ENCODE measurements around the gene CACNA2D3.

CACNA2D3 gene

DNA sequence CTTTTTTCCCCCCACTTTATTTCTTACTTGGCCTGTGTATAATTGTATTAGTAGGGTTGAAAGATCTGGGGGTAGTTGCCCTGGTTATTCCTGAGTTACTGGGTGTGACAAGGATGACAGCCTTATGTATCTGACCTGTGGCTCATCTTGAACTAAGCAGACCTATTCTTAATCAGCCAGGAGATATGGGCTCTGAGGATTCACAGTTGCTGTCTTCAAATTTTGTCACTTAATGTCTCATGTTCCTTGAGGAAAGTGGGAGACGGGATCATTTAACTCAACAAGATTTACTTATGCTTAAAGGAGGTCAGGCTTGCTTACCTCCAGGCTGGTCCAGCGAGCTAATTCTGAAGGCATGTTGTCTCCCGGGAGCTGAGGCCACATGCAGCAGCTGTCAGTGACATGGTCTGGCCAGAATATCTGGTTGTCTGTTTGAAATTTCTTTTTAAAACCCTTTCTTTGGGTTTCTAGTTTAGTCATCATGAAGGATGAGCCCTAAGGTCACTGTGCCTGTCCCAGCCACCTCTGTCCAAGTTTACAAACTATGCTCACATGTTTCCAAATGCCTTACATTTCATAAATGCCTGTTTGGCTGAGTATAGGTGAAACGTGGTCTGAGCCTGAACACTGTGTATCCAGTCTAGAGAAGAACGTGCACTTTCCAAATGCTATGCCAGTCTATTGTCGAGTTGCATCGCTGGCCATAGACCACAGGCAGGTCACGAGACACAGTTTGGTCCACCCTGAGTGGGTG lies 778.7 kb downstream of the CACNA2D3 start:
- no peak for DNase-seq

DNA sequence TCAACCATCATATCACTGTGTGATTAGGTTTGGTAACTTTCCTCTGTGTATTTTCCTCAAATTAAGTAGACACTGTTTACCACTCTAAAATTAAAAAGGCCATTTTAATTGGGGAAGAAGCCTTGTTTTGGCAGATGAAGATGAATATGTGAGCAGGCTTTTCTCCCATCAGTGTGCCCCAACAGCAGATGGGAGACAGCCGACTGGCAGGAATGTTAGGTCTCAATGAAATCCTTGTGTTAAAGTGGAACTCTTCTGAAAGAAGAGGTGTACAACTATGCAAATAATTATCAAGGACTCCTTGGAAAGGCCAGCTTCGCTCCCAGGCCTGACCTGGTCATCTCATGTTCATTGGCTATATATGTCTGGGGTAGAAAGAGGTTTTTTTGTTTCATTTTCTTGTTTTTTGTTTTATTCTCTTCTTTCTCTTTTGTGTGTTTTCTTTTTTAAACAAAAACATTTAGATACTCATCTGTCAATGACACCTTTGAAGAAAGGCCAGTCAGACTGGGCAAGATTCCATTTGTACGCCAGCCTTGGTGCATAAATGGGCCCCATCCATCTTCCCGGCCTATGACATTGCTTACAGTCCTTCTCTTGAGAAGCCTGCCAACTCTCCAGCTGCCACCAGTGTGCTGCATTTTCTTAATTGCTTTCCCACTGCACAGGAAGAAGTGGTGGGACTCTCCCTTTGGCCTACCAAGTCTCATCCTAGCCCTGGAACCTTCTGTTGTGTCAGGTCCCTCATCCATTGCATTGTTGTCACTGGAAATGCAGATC lies 779.7 kb downstream of the CACNA2D3 start:
- no peak for DNase-seq

DNA sequence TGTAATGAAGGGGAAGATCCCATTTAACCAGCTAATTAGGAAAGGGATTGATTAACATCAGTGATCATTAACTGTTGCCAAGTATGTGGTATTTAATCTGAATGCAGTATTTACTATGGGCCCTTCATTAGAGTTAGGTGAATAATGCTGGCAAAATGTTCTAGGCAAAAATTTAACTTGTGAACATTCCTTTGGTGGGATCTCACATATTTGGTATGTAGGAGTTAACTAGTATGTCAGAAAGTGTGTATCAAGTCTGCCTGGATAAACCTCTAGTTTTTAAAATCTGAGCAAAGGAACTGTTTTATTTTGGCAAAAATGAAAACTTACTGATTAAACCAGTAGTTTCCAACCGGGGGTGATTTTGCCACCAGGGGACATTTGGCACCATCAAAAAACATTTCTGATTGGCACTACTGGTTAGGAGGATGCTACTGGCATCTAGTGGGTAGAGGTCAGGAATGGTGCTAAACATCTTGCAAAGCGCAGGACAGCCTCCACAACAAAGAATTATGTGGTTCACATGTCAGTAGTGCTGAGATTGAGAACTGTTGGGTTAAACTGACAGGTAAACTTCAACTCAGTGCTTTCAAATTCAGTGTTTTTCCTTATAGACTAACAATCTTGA lies 783.0 kb downstream of the CACNA2D3 start:
- no peak for DNase-seq

DNA sequence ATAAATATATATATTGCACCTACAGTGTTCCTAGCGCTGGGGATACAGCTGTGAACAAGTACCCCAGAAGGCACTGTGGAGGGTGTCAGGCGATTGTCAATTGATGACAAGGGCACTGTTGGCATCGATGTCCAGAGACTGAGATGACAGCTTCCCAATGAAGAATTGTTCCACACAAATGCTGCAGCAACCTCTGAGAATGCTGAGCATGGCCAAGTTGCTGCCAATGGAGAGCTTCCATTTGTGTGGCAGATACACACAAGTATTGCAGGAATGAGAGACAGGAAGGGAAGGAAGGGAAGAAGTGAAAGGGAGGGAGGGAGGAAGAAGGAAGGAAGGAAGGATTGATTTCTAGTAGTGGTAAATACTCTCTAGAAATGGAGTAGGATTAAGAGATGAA lies 783.6 kb downstream of the CACNA2D3 start:
- DNase-seq = no peak

DNA sequence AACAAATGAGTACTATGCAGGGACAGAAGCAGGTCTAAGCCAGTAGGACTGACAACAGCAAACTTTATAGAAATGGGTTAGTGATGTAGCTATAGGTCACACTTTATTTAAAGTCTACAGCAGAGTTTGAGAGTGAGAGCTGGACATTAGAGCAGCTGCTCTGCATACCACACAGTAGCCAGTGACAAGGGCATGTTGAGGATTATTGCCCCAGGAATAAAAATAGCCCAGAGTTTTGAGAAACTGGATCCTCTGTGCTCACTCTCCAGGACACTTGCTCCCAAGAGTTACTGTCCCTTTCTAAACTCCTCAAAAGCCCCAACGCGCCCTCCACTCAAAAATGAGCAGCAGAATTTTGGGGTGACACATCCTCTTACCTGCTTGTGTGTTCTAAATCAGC lies 784.4 kb downstream of the CACNA2D3 start:
- no peak for DNase-seq

DNA sequence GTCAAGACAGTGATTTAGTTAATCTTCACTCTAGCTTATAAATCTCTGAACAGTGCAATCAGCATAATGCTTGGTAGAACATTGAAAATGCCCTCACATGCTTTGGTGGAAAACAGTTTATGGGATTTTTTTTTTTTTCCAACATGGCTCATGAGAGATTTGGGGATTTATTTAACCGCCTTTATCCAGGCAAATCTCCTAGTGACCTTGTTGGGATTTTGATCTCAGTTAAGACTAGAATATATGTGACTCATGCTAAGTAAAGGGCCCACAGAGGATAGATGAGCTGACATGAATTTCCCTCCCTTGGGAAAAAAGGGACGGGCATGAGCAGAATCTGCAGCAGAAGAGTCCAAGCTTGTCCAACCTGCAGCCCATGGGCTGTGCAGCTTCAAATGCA lies 786.8 kb downstream of the CACNA2D3 start:
- DNase-seq = no peak

DNA sequence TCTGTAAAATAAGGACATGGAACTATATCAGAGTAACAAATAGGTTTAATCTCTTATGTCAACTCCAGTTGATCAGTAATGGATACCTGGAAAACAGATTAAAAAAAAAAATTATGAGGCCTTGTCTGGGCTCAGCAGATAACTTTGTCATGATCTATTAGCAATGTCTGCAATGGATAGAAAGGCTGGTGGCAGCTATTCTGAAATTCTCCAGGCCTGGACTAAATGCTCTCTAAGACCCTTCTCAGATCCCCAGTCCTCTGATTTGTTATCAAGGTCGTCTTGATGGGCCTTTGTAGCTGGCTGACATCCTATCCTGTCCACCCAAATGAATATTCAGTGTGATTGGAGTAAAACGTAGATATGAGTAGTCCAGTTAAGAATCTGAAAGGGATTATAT lies 791.8 kb downstream of the CACNA2D3 start:
- no peak for DNase-seq

DNA sequence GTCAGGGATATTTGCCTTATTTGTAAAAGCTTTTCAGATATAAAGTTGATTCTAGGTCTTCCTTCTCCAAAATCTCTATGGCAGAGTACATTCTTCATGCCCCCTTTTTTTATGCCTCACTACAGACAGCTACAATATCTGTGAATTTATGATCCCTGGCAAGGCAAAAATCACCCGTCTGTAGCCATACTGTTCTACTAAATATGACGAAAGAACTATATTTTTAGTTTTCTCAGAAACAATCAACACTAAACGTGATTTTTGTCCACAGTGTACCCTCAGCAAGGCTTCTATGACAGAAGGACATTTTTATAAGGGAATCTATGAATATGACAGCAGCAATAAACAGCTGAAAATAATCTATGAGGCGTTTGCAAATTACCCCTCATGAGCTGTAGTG lies 792.8 kb downstream of the CACNA2D3 start:
- DNase-seq = no peak

DNA sequence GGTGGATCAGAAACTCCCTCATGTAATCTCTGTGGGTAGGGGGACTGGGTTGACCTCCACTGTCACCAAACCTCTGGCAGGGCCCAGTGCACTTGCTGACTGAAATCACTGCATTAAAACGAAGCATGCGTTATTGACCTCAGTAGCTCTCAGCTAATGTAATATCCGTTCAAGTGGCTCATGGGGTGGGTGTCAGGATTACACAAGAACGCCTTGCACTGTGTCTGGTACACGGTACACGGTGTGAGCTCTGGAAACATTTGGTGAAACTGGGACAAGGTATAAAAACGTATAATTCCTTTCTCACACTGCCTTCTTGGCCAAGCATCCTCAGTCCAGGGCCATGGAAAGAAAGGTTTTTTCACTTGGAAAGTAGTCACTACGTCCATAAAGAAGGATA lies 793.6 kb downstream of the CACNA2D3 start:
- no peak for DNase-seq

DNA sequence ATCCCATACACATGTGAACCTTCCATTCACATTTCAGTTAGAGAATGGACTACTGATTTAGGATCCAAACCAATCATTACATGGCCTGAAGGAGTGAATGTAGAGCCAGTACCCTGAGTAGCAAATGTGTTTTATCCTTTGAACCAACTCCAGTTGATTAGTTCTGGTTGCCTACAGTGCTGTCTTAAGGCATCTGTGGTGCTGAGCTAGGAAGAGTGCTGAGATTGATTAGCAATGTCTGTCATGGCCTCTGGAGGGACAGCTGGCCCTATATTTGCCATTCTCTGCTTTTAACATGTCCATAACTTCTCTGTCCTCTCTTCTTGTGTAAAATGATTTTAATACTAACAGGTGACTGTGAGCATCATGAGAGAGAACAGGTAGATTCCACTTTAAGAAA lies 794.4 kb downstream of the CACNA2D3 start:
- no peak for DNase-seq

DNA sequence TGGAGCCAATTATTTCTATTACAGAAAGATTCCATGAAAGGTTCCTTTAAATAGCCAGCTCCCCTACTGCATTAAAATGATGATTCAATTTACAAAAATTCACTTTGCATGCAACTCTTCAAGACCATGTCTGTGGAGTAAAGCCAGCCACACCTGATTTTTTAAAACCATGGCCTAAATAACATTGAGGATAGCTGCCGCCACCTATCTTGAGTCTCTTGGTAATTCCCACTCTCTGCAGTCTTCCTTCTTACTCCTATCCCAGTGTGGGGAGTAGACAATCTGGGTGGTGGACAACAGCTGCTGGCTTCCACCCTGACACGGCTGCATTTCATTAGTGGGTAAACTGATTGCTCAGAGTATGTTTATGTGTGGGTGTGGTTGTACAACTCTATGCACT lies 794.8 kb downstream of the CACNA2D3 start:
- no peak for DNase-seq

DNA sequence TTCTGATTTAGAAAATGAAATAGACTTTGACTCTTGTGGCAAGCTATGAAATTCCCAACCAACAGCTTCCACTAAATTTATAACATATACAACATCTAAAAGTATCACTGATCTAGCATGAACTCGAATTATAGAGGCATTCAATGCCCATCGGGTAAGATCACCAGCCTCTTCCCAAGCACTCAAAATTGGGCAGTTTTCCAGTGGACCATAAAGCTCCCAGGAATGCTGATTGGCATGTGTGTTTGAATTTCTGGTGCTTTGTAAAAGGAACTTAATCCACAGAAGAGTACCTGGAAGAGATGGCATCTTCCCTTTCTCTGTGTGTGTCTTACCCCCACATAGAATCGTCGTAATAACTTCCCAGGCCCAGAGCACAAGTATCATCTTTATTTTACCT lies 795.5 kb downstream of the CACNA2D3 start:
- no peak for DNase-seq

DNA sequence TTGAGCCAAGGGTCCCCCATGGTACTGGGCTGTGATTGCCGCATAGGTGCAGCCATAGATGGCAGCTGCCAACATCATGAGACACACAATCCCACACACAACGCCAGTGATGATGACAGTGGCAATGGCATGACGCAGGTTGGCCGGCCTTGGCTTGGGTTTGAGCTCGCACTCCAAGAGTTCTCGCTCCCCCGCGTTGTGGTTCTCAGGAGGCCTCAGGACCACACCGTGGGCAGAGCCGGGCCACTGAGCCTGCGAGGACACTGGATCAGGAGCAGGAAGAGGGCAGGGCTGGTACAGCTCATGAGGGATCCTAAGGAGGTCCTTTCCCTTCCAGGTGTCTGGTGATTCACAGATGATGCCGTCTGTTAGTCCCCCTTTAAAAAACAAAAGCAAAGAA lies 796.2 kb downstream of the CACNA2D3 start:
- no peak for DNase-seq

DNA sequence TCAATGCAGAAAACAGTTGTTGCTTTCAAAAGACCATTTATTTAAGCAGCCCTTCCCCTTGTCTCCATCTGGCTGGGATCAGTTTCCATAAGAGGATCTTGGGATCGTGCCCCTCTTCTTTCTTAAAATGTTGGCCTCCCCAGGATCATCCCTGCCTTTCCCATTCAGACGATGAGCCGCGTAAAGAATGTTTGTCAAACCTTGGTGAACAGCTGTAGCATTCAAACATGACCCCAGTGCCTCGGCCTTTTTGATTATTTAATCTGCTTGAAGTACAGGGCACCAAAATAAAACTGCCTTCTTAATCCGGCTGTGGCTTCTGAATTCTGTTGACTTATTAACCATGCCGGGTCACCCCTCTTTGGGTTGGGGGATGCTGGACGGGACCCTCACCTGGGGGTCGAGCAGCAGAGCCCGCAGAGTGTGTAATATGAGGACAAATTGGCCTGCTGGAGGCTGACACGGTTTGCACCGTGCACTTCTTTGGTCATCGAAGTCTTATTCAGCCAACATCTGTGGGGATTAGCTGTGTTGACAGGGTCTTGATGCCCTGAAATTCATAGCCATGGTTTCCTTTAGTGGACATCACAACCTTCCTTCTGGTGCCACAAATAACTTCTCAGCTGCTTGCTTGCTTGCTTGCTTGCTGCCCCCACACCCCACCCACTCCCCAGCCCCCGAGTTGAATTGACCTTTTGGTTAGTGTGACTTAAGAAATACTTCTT lies 805.9 kb downstream of the CACNA2D3 start, which contains the start of gene LRTM1:
Gene LRTM1, minus strand, starts transcription at position 14 of the 725 bp plus-strand sequence. CDS start 148 bp downstream, outside the sequence.
- no peak for DNase-seq

DNA sequence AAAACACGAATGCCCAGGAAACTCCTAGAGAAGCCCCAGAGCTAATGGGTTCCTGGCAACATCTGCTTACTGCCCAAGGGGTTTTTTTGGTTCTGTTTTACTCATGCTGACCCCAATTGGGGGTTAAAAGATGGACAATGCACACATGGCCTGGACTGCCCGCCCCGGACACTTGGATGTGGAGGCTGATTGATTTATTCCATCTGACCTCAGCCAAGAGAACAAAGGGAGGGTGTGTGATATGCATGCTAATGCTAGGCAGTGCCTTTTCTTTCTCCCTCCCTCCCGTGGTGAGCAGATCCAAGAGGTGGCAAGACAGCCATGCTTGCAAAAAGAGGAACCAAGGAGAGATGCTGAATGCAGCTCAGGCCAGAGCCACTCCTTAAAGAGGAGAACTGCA lies 808.8 kb downstream of the CACNA2D3 start:
- DNase-seq = no peak

DNA sequence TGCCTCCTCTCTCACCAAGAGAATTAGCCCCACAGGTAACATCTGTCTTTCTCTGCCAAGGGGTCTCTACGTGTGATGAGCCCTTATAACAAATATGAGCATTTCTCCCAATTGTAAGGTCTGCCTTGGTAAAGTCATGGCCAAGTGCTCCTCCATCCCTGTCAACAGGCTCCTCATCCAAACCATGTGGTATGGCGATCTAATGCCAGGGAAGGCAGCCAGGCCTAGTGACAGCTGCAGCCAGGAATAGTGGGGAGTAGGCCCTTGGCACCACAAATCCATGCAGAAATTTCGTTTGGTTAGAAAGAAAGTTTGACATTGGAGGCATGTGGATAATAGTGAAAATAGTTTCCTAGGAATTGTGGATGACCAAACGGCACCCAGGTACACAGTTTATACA lies 810.3 kb downstream of the CACNA2D3 start:
- no peak for DNase-seq

DNA sequence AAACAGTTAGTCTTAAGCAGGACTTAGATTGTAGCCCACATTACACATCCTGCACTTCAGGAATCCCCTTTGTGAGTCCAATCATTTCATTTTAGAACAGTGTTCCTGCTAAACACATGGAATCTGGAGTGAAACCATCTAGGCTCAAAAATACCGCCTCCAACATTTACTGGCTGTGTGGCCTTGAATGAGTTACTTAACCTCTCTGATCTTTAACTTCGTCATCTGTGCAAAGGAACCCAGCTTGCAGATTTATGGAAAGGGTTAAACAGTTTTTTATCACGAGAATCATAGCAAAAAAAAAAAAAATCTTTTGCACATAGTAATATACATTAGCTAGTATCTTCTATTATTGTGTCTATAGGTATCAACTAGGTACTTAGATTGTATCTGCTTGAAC lies 813.5 kb downstream of the CACNA2D3 start:
- no peak for DNase-seq

DNA sequence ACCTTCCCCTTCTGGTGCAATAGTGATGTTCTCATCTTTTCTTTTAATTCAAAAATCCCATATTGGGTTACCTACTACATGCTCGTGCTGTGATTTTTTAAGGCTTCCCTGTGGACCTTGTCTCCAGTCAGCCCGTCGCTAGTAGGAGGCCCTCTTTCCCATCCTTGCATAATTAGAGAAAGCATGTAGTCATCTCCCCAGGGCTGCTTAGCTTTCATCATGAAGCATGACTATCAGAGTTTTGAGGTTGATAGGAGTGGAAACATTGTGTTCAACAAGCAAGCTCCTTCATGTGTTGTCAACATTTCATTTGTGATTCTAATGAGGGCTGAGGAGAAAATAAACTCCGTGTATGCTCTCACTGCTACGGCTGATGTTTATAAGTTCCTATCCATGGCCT lies 814.2 kb downstream of the CACNA2D3 start:
- no peak for DNase-seq

DNA sequence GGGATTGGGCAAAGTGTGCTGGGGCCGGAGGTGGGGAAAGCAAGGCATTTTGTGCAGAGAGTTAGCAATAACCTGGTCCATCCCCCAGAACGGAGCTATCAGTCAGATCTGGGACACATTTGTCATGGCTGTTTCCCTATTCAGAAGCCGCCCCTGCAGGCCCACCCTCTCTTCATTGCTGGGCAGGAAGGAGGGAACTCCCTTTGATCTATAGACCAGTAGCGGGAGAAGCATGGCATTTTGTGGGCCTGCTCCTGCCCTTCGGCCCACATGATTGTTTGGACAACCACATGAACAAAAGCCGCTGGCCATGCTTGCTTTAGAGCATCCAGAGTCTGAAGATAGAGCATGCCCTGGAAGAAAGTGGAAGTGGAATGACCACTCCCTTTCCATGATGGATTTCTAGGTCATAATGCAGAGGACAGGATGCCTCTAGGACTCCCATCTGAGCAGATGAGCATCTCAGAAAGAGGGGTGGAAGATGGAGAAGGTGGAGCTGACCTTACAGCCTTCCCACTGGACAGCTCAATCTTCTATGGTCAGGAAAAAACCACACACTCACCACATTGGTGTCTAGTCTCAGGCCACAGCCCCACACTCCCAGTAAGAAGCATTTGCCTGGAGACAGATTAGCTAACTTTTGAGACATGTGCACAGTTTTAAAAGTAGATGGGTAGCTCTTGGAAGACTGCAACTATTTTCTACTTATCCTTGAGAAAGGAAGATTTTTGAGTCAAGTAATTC lies 817.4 kb downstream of the CACNA2D3 start:
- DNase-seq = no peak

DNA sequence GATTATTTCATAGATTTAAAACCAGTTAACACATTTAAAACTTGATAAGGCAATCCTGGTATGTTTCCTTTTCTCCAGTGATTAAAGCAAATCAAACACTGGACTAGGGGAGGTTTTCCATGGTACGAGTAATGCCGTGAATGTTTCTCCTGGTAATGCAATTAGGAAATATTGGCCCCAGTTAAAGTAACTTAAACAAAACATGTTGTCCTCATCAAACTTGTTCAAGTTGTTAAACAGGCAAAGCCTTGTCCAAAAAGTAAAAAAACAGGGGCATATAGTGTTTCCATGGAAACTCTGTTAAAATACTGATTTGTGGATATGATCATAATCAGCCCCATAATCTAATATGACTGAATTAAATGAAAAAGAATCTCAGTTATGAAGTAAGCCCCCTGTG lies 818.6 kb downstream of the CACNA2D3 start:
- no peak for DNase-seq

DNA sequence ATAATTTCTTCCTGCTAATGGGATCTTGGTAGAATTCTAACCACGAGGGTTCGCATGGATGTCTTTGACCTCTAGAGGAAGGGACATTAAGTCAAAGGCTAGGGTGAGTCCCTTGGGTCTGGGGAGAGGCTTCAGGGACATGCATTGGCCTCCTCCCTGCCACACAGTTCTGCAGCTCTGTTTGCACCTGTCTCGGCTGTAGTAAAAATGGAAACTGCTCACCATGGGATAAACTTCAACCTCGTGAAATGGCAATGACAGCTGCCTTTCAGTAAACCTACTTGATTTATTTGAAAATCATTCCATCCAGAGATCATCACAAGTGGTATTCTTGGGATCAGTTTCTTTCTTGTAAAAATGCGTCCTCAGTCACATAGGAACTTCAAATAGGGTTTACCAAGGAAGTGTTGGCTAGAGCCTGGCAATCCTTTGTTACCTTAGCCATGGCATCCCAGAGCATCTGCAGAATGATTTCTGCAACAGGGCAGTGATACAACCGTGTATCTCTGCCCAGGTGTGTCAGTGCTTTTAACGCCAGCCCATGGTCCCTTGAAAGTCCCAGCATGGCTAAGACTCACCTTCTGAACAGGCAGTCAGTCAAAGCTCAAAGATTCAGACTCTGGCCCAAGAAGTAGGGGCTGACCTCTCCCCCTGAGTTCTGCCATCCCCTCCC lies 819.5 kb downstream of the CACNA2D3 start:
- DNase-seq = no peak

DNA sequence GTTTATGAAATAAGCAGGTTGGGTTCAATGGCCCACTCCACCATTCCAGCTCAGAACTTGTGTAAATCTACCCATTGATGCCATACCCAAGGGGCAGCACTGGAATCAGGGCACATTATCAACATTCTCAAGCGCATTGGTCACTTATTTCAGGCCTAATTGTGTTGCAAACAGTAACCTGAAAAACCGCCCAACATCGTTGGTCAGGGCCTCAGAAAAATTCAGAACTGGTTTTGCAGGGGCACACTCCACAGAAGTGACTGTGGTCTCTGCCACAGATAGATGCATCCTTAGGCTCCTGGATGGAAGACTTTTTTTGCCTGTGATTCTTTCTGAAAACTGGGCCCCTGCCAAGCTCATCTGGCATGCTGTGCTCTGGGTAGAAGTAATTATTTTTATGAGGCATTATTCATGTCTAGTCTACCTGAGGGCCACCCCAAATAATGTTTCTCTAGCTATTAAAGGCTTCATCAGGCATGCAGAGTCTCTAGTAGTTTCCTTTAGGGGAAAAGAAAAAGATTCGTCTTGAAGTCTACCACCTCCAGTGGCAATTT lies 827.2 kb downstream of the CACNA2D3 start:
- DNase-seq = no peak

Data from NCI-H2081 treated with DMSO at 0.1 percent for 48 hours (cell line).